WTC11 (cell line): Measurements from ENCODE around the gene SPATA19.

Experiments used
- ATF3 ChIP-seq: sonication (generic); formaldehyde crosslinking; conservative IDR thresholded peaks from 2 replicates; pipeline ENCODE4 v1.8.1; 2022; ENCODE audit warnings: mild to moderate bottlenecking, missing genetic modification reagents
- CREB1 ChIP-seq: sonication (generic); formaldehyde crosslinking; IDR thresholded peaks from 2 replicates; pipeline ENCODE4 v1.8.0; 2023; ENCODE audit warnings: mild to moderate bottlenecking, missing genetic modification reagents
- CREM ChIP-seq: sonication (generic); formaldehyde crosslinking; IDR thresholded peaks from 2 replicates; pipeline ENCODE4 v1.8.1; 2022; ENCODE audit warnings: mild to moderate bottlenecking, missing genetic modification reagents, moderate library complexity
- CTCF ChIP-seq: fragments of 200-600 bp; IDR thresholded peaks from 2 replicates; pipeline ENCODE4 v1.8.0; 2022; ENCODE audit warnings: antibody characterized with exemption
- ELF4 ChIP-seq: sonication (generic); formaldehyde crosslinking; IDR thresholded peaks from 2 replicates; pipeline ENCODE4 v1.8.1; 2022; ENCODE audit warnings: low read depth, mild to moderate bottlenecking, moderate library complexity, missing genetic modification reagents
- JUN ChIP-seq: sonication (generic); formaldehyde crosslinking; IDR thresholded peaks from 2 replicates; pipeline ENCODE4 v1.8.0; 2023; ENCODE audit warnings: mild to moderate bottlenecking, missing genetic modification reagents
- MAX ChIP-seq: sonication (generic); formaldehyde crosslinking; IDR thresholded peaks from 2 replicates; pipeline ENCODE4 v1.8.0; 2022; ENCODE audit warnings: mild to moderate bottlenecking, missing genetic modification reagents
- SP1 ChIP-seq: sonication (generic); formaldehyde crosslinking; conservative IDR thresholded peaks from 2 replicates; pipeline ENCODE4 v1.8.1; 2022; ENCODE audit warnings: missing genetic modification reagents
- TCF7 ChIP-seq: sonication (generic); formaldehyde crosslinking; IDR thresholded peaks from 2 replicates; pipeline ENCODE4 v1.8.0; 2022; ENCODE audit warnings: mild to moderate bottlenecking, low read depth, missing genetic modification reagents, moderate library complexity
- USF1 ChIP-seq: sonication (generic); formaldehyde crosslinking; IDR thresholded peaks from 2 replicates; pipeline ENCODE4 v1.8.0; 2022; ENCODE audit warnings: mild to moderate bottlenecking, missing genetic modification reagents
- ZBTB43 ChIP-seq: sonication (generic); formaldehyde crosslinking; IDR thresholded peaks from 2 replicates; pipeline ENCODE4 v1.8.1; 2023; ENCODE audit warnings: mild to moderate bottlenecking, missing genetic modification reagents

GRCh38 chr11:133829566-133829965, 15.7 kb downstream of the SPATA19 start:
- TF ChIP-seq CTCF (no peak), CREB1 (CRISPR knock-in tag) (no peak), ATF3 (CRISPR knock-in tag) (no peak), USF1 (CRISPR knock-in tag) (no peak), SP1 (CRISPR knock-in tag) (no peak), CREM (CRISPR knock-in tag) (no peak), JUN (CRISPR knock-in tag) (no peak), ELF4 (CRISPR knock-in tag) (no peak), MAX (CRISPR knock-in tag) (no peak), ZBTB43 (CRISPR knock-in tag) (no peak), TCF7 (CRISPR knock-in tag) (no peak)
